GM11168 (cell line): ENCODE results near the gene CCDC86.

ENCODE experiments used
- in situ Hi-C: fragments of 300-500 bp; cut with MboI; formaldehyde crosslinking; loops from one replicate; pipeline ENCODE4 v1.12.0; 2022; ENCODE audit warnings: low sequenced_read_pairs; ENCODE audit not compliant: unreplicated experiment

CCDC86 gene

GRCh38 chr11:60866911-60867870 is 25.3 kb downstream of the CCDC86 start, which contains the start of gene ZP1:
Gene ZP1 (plus strand): TSS chr11:60867542. CDS start chr11:60867562, 20 bp downstream.
- in situ Hi-C loops = no loop called here

GRCh38 chr11:60867871-60868681 is 26.2 kb downstream of the CCDC86 start:
- in situ Hi-C loops = no loop called here

- in situ Hi-C loops = no loop called here
Observed at GRCh38 chr11:60868682-60869450, 27.0 kb downstream of the CCDC86 start.

- in situ Hi-C loops = no loop called here
Observed at GRCh38 chr11:60869451-60869825, 27.5 kb downstream of the CCDC86 start.

GRCh38 chr11:60870276-60870675 is 28.4 kb downstream of the CCDC86 start:
- in situ Hi-C loops = no loop called here

- in situ Hi-C loops = no loop called here
Observed at GRCh38 chr11:60870733-60871377, 28.9 kb downstream of the CCDC86 start.

- in situ Hi-C loops = no loop called here
Observed at GRCh38 chr11:60871378-60872061, 29.6 kb downstream of the CCDC86 start.

- in situ Hi-C loops = no loop called here
Observed at GRCh38 chr11:60872124-60872960, 30.4 kb downstream of the CCDC86 start.

- in situ Hi-C loops = no loop called here
Observed at GRCh38 chr11:60872961-60873524, 31.1 kb downstream of the CCDC86 start.

GRCh38 chr11:60873533-60873932 is 31.6 kb downstream of the CCDC86 start:
- in situ Hi-C loops = no loop called here

GRCh38 chr11:60874421-60875365 is 32.8 kb downstream of the CCDC86 start:
- in situ Hi-C loops = no loop called here

- in situ Hi-C loops = no loop called here
Observed at GRCh38 chr11:60875366-60876167, 33.7 kb downstream of the CCDC86 start.

GRCh38 chr11:60876168-60876485 is 34.2 kb downstream of the CCDC86 start:
- in situ Hi-C loops = no loop called here

GRCh38 chr11:60878245-60879101 is 36.6 kb downstream of the CCDC86 start:
- in situ Hi-C loops = no loop called here

GRCh38 chr11:60879104-60879503 is 37.2 kb downstream of the CCDC86 start:
- in situ Hi-C loops = no loop called here
